K562 (cell line): Measurements from ENCODE around the gene TFB2M. TPM values are rescaled to one million over a fixed set of nuclear protein-coding genes. Genes with fewer than 3 reads are reported as not detected.
A peak's percentile ranks its signal among the peaks of the same experiment; 100 is the strongest.

Source experiments
- ATAC-seq: fragments of 200-7000 bp; cut with Tn5 transposase; 3 replicates; pipeline ENCODE4 v1.9.1; 2020; ENCODE audit warnings: moderate library complexity
- BruUV-seq: library from RNA; stranded (reverse); fragments of 400-500 nt; replicated peaks from 2 replicates; lab custom pipeline; 2021; lab: Mats Ljungman, UMichigan
- CTCF ChIA-PET: fragments of 300-600 bp; formaldehyde crosslinking; extraction: SDS; loops from one replicate; lab custom pipeline; 2021; ENCODE audit warnings: low intra/inter-chr PET ratio; lab: Yijun Ruan, JAX
- POLR2A ChIA-PET: fragments of 300-600, 350-650 bp; sonication (Branson Sonifier 250); formaldehyde crosslinking; extraction: SDS; loops from one replicate; lab custom pipeline; 2021; ENCODE audit warnings: antibody characterized with exemption, inconsistent platforms; lab: Yijun Ruan, JAX
- DNase-seq, 4 experiments: peaks; one replicate each; pipeline versions ENCODE4 v3.0.0 to v3.0.0-alpha.2; 2011 to 2018; ENCODE audit warnings: low spot score in 3 of 4, mixed read lengths in 3 of 4; ENCODE audit errors: extremely low read depth in 1 of 4
- FAIRE-seq: peaks from 2 replicates; lab custom pipeline; 2011; peaks lifted over from hg19 to GRCh38; lab: Jason Lieb, UNC
- H2AFZ ChIP-seq: 2 replicates; pipeline ENCODE4 v1.6.0; 2011; ENCODE audit warnings: low read depth, low read length, control low read depth, inconsistent platforms
- H3K27ac ChIP-seq: fragments of 200-600 bp; 3 replicates; pipeline ENCODE4 v1.8.0; 2011; ENCODE audit warnings: low read depth, mild to moderate bottlenecking, control low read depth, inconsistent platforms, low read length, moderate library complexity, mixed read lengths; ENCODE audit errors: extremely low read depth
- H3K27me3 ChIP-seq, 2 experiments: fragments of 300-600 bp in 1 of 2; 2 replicates in 1 of 2; 3 replicates in 1 of 2; pipeline versions ENCODE4 v1.6.0 to v1.8.0; 2011; ENCODE audit warnings: inconsistent platforms in 2 of 2, low read length in 2 of 2, mild to moderate bottlenecking in 1 of 2, mixed read lengths in 1 of 2, moderate library complexity in 1 of 2; ENCODE audit not compliant: control insufficient read depth in 2 of 2, insufficient read depth in 2 of 2
- H3K36me3 ChIP-seq: fragments of 300-600 bp; 3 replicates; pipeline ENCODE4 v1.8.0; 2011; ENCODE audit warnings: mild to moderate bottlenecking, low read length, inconsistent platforms; ENCODE audit not compliant: control insufficient read depth, insufficient read depth
- H3K4me1 ChIP-seq, 2 experiments: fragments of 200-600 bp in 1 of 2; replicated peaks in 1 of 2; 2 replicates in 1 of 2; 3 replicates in 1 of 2; pipeline versions ENCODE4 v1.5.1 to v1.8.0; 2011; ENCODE audit warnings: inconsistent platforms in 2 of 2, low read length in 2 of 2, mild to moderate bottlenecking in 1 of 2, mixed read lengths in 1 of 2, moderate library complexity in 1 of 2; ENCODE audit not compliant: control insufficient read depth in 2 of 2, insufficient read depth in 2 of 2
- H3K4me2 ChIP-seq: 2 replicates; pipeline ENCODE4 v1.6.1; 2011; ENCODE audit warnings: low read length, control low read depth, inconsistent platforms, mixed read lengths; ENCODE audit not compliant: insufficient read depth
- H3K4me3 ChIP-seq: fragments of 200-600 bp; sonication (generic), shearing (Covaris generic); 2 replicates; pipeline ENCODE4 v1.5.1; 2016; ENCODE audit warnings: control low read depth, inconsistent platforms
- H3K79me2 ChIP-seq: fragments of 200-600 bp; 3 replicates; pipeline ENCODE4 v1.8.0; 2011; ENCODE audit warnings: low read length, inconsistent platforms; ENCODE audit not compliant: control insufficient read depth, insufficient read depth
- H3K9ac ChIP-seq, 2 experiments: 2 replicates each; pipeline versions ENCODE4 v1.6.0 to v1.6.1; 2011; ENCODE audit warnings: low read depth in 2 of 2, low read length in 2 of 2, control low read depth in 1 of 2, inconsistent platforms in 1 of 2, mild to moderate bottlenecking in 1 of 2, mixed read lengths in 1 of 2; ENCODE audit not compliant: insufficient read depth in 1 of 2
- H3K9me1 ChIP-seq: one replicate; pipeline ENCODE4 v1.6.0; 2011; ENCODE audit warnings: inconsistent platforms, mild to moderate bottlenecking, low read length, moderate library complexity; ENCODE audit not compliant: control insufficient read depth, insufficient read depth
- H3K9me3 ChIP-seq: replicated peaks from 2 replicates; pipeline ENCODE4 v1.5.1; 2011; ENCODE audit warnings: low read depth, low read length, inconsistent platforms; ENCODE audit not compliant: control insufficient read depth, insufficient read depth
- H4K20me1 ChIP-seq: replicated peaks from 2 replicates; pipeline ENCODE4 v1.6.1; 2011; ENCODE audit warnings: low read length, inconsistent platforms, mixed read lengths; ENCODE audit not compliant: control insufficient read depth, insufficient read depth
- CREB1 ChIP-seq, 2 experiments: sonication (generic) in 1 of 2; formaldehyde crosslinking in 1 of 2; IDR thresholded peaks; 2 replicates each; pipeline versions ENCODE4 v1.6.1 to v1.8.0; 2012 to 2022; ENCODE audit warnings: inconsistent platforms in 1 of 2, mild to moderate bottlenecking in 1 of 2, missing genetic modification reagents in 1 of 2, moderate library complexity in 1 of 2
- POLR2G ChIP-seq: fragments of 200-400 bp; formaldehyde crosslinking; IDR thresholded peaks from 2 replicates; pipeline ENCODE4 v1.6.1; 2017; ENCODE audit warnings: low read depth, mild to moderate bottlenecking, antibody characterized with exemption, low read length, moderate library complexity
- ZBED1 ChIP-seq: IDR thresholded peaks from 2 replicates; pipeline ENCODE4 v1.6.1; 2014
- ZNF282 ChIP-seq: sonication (generic); formaldehyde crosslinking; IDR thresholded peaks from 2 replicates; pipeline ENCODE4 v1.8.1; 2023; ENCODE audit warnings: missing genetic modification reagents
- WGBS: fragments of 100-300 bp; shearing (Covaris generic); methylation state at CpG from one replicate; pipeline ENCODE4 v1.1.6; 2016; ENCODE audit warnings: low coverage, mixed read lengths; ENCODE audit not compliant: insufficient coverage; ENCODE audit errors: missing lambda C conversion rate; 5-methylcytosine and 5-hydroxymethylcytosine counted together
- in situ Hi-C: fragments of 300-500 bp; cut with MboI; formaldehyde crosslinking; loops from 4 replicates; pipeline ENCODE4 v1.15.0; 2018; ENCODE audit warnings: inconsistent platforms, mixed read lengths
- intact Hi-C: fragments of 100-400 bp; cut with micrococcal nuclease; formaldehyde crosslinking; loops from 2 replicates; pipeline ENCODE4 v1.14.2; 2022
- polyA plus RNA-seq, 8 experiments: library from polyadenylated mRNA; depleted of rRNA in 4 of 8; stranded (reverse) in 5 of 8; unstranded in 3 of 8; fragments of >200 nt; fragmentation: Nextera tagmentation in 2 of 8; fragmentation: Illumina TruSeq in 1 of 8; extraction: Ambion mirVana in 2 of 8; extraction: Trizol in 1 of 8; gene quantifications; 2 replicates each; pipeline versions ENCODE4 v1.2.1 to v1.2.3, GENCODE V29; 2011 to 2014; ENCODE audit warnings: inconsistent platforms in 1 of 8, missing spikeins in 1 of 8
- total RNA-seq, 7 experiments: library from RNA; depleted of rRNA in 6 of 7; stranded (reverse); fragments of >200 nt in 6 of 7; fragmentation: Illumina TruSeq in 2 of 7; extraction: Trizol in 2 of 7; gene quantifications; 2 replicates each; pipeline versions ENCODE4 v1.2.1 to v1.2.3, GENCODE V29; 2011 to 2021; ENCODE audit warnings: low replicate concordance in 1 of 7
- TF ChIP-seq, protein P1 (sequence below): sonication (generic); IDR thresholded peaks from 2 replicates; pipeline ENCODE4 v1.6.1; 2016
- TF ChIP-seq, protein P2 (sequence below), 2 experiments: fragments of 200-800 bp in 1 of 2; sonication (Bioruptor generic) in 1 of 2; sonication (generic) in 1 of 2; formaldehyde crosslinking in 1 of 2; IDR thresholded peaks in 1 of 2; conservative IDR thresholded peaks in 1 of 2; 2 replicates each; pipeline versions ENCODE4 v1.5.0 to v1.6.1; 2016 to 2020; ENCODE audit warnings: missing compliant biosample characterization in 1 of 2, missing genetic modification characterization in 1 of 2, missing genetic modification reagents in 1 of 2
- TF ChIP-seq, protein P3 (sequence below), 2 experiments: fragments of 450-650 bp; IDR thresholded peaks; 2 replicates each; pipeline ENCODE4 v1.6.1; 2016
- TF ChIP-seq, protein P4 (sequence below), 2 experiments: fragments of 450-650 bp; IDR thresholded peaks; 2 replicates each; pipeline ENCODE4 v1.6.1; 2016; ENCODE audit warnings: mild to moderate bottlenecking in 2 of 2, borderline replicate concordance in 1 of 2, low read depth in 1 of 2, moderate library complexity in 1 of 2

Gene TFB2M
- total and polyA plus RNA-seq, 9 of the 15 experiments (the other 6 are each of a cell fraction or from before 2014, with no cell fraction given): 55.1 to 162 (median 70.6) TPM

DNA sequence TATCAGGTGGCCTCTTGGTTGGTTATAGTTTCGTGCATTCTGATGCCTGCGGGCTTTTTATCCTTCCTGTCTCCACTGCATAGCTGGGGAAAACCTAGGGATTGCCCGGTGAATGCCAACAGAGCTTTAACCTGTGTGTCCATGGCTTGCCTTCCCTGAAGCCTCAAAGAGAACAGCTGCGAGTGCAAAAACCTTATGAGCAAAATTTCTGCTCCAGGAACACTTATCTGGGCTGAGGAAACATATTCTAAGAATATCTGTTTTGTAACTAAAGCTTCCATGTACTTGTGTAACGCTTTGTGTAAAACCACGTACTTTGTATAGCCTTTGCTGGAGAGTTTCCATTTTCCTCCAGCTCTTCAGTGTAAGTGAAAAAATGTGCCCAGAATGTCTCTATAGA lies 7.4 kb upstream of the TFB2M start:
- DNase-seq (no peak), FAIRE-seq (no peak), ATAC-seq (no peak)
- Histone ChIP-seq H3K9me1 (no peaks in the 10 kb centered on the region), H3K9ac (peak overlapping the region; percentile 32 to 58; a peak in 3 of 4 replicates), H3K4me2 (peak overlapping the region; percentile 59), H4K20me1 (no peaks in the 10 kb centered on the region), H3K9me3 (0 out of 2 replicates have a peak, but pooled peaks cover 2% of the 10 kb centered on the region), H3K79me2 (peaks cover 98% of the 10 kb centered on the region), H2AFZ (0 out of 2 replicates have a peak overlapping the region, but pooled peaks have one; percentile 2), H3K4me1 (peaks cover 18 to 62% of the 10 kb centered on the region in 2 experiments), H3K27ac (peak overlapping the region; percentile 85), H3K36me3 (peaks cover 25% of the 10 kb centered on the region), H3K4me3 (no peak overlapping the region), H3K27me3 (no peaks in the 10 kb centered on the region)
- intact Hi-C loops: loop anchor here (10.0 kb wide), 1 partner anchor 269 kb away; no protein-coding TSS in a partner anchor
- in situ Hi-C loops: no loop called here
- BruUV-seq: no TSS peak
- POLR2A ChIA-PET: interaction anchor here (0.6 to 1.1 kb wide), 5 partner anchors 9 to 1135 kb away, joined by 3 read pairs; no protein-coding TSS in a partner anchor
- WGBS: 44% methylated on average over 6 of the region's 6 CpGs
- CTCF ChIA-PET: no interaction called here
- TF ChIP-seq ZNF282 (CRISPR knock-in tag) (no peak), ZBED1 (no peak), CREB1 (IDR thresholded peaks at IDR 0.05) (no peak), CREB1 (CRISPR knock-in tag; IDR thresholded peaks at IDR 0.05) (no peak), POLR2G (no peak)
- TF ChIP-seq, protein P1, sequence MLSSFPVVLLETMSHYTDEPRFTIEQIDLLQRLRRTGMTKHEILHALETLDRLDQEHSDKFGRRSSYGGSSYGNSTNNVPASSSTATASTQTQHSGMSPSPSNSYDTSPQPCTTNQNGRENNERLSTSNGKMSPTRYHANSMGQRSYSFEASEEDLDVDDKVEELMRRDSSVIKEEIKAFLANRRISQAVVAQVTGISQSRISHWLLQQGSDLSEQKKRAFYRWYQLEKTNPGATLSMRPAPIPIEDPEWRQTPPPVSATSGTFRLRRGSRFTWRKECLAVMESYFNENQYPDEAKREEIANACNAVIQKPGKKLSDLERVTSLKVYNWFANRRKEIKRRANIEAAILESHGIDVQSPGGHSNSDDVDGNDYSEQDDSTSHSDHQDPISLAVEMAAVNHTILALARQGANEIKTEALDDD: no peak
- TF ChIP-seq, protein P2, sequence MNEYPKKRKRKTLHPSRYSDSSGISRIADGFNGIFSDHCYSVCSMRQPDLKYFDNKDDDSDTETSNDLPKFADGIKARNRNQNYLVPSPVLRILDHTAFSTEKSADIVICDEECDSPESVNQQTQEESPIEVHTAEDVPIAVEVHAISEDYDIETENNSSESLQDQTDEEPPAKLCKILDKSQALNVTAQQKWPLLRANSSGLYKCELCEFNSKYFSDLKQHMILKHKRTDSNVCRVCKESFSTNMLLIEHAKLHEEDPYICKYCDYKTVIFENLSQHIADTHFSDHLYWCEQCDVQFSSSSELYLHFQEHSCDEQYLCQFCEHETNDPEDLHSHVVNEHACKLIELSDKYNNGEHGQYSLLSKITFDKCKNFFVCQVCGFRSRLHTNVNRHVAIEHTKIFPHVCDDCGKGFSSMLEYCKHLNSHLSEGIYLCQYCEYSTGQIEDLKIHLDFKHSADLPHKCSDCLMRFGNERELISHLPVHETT (CRISPR knock-in tag; conservative IDR thresholded peaks at IDR 0.05 in 1 of 2, IDR thresholded peaks at IDR 0.05 in 1 of 2): peak in 1 of 2 experiments; percentile 49; a peak in 1 of 4 replicates
- TF ChIP-seq, protein P3, sequence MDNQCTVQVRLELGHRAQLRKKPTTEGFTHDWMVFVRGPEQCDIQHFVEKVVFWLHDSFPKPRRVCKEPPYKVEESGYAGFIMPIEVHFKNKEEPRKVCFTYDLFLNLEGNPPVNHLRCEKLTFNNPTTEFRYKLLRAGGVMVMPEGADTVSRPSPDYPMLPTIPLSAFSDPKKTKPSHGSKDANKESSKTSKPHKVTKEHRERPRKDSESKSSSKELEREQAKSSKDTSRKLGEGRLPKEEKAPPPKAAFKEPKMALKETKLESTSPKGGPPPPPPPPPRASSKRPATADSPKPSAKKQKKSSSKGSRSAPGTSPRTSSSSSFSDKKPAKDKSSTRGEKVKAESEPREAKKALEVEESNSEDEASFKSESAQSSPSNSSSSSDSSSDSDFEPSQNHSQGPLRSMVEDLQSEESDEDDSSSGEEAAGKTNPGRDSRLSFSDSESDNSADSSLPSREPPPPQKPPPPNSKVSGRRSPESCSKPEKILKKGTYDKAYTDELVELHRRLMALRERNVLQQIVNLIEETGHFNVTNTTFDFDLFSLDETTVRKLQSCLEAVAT (IDR thresholded peaks at IDR 0.05): no peak
- TF ChIP-seq, protein P4, sequence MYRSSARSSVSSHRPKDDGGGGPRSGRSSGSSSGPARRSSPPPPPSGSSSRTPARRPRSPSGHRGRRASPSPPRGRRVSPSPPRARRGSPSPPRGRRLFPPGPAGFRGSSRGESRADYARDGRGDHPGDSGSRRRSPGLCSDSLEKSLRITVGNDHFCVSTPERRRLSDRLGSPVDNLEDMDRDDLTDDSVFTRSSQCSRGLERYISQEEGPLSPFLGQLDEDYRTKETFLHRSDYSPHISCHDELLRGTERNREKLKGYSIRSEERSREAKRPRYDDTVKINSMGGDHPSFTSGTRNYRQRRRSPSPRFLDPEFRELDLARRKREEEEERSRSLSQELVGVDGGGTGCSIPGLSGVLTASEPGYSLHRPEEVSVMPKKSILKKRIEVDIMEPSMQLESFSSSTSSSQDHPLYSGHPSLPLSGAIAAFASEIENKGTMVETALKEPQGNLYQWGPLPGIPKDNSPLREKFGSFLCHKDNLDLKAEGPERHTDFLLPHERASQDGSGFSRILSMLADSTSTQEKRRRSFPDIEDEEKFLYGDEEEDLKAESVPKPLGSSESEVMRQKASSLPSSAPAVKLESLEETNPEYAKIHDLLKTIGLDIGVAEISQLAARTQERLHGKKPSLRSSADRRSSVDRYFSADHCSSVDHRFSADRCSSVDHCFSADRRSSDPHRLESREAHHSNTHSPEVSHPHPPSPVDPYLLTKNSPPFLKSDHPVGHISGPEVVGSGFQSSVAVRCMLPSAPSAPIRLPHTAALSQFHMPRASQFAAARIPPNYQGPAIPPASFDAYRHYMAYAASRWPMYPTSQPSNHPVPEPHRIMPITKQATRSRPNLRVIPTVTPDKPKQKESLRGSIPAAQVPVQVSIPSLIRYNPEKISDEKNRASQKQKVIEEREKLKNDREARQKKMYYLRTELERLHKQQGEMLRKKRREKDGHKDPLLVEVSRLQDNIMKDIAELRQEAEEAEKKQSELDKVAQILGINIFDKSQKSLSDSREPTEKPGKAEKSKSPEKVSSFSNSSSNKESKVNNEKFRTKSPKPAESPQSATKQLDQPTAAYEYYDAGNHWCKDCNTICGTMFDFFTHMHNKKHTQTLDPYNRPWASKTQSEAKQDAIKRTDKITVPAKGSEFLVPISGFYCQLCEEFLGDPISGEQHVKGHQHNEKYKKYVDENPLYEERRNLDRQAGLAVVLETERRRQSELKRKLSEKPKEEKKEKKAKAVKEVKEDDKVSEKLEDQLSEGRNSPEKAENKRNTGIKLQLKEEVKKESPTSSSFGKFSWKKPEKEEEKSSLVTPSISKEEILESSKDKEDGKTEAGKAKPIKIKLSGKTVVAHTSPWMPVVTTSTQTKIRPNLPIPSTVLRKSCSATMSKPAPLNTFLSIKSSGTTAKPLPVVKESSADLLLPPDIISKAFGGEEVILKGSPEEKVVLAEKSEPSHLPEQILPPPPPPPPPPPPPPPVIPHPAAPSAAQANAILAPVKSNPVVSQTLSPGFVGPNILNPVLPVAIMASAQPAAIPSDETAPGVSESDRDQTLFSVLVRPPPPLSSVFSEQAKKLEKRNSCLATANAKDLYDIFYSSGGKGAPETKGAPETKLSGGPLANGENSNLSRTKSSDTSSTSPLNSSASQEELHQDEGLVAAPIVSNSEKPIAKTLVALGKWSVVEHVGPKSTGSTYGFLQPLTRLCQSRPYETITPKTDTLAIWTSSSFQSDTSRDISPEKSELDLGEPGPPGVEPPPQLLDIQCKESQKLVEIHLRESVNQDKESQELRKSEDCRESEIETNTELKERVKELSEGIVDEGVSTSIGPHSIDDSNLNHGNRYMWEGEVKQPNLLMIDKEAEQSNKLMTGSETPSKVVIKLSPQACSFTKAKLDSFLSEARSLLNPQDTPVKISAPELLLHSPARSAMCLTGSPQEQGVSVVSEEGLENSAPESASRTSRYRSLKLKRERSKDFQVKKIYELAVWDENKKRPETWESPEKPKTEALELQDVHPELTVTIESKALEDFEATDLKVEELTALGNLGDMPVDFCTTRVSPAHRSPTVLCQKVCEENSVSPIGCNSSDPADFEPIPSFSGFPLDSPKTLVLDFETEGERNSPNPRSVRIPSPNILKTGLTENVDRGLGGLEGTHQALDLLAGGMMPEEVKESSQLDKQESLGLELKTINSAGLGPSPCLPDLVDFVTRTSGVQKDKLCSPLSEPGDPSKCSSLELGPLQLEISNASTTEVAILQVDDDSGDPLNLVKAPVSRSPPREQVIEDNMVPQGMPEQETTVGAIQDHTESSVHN (IDR thresholded peaks at IDR 0.05; ENCODE audit: borderline replicate concordance in 1 of 2, low read depth in 1 of 2): no peak
